ENCODE data around the gene CWC27.

GRCh38 chr5:64768358-64769312 is at the start of gene CWC27, which contains the start of gene SREK1IP1:
- TF ChIP-seq MAX (IDR thresholded peaks at IDR 0.05) (peak; percentile 75), RCOR1 (IDR thresholded peaks at IDR 0.05; ENCODE audit: low read depth, low read length) (no peak), CHD4 (IDR thresholded peaks at IDR 0.05; ENCODE audit: borderline replicate concordance) (no peak), CBX2 (IDR thresholded peaks at IDR 0.05; ENCODE audit: borderline replicate concordance, low read depth) (no peak), JUNB (IDR thresholded peaks at IDR 0.05) (no peak), POLR2A (IDR thresholded peaks at IDR 0.05; ENCODE audit: low read length) (peak; percentile 56), USF2 (IDR thresholded peaks at IDR 0.05) (no peak), NR3C1 (IDR thresholded peaks at IDR 0.05) (no peak), SMC3 (IDR thresholded peaks at IDR 0.05) (no peak), MAFK (IDR thresholded peaks at IDR 0.05; ENCODE audit: partially characterized antibody) (no peak), CTCF (IDR thresholded peaks at IDR 0.05) (no peak), EP300 (IDR thresholded peaks at IDR 0.05) (no peak)
